ENCODE data around the gene RTTN.
"Not testable (repeated sequence)": the region's sequence is repeated elsewhere in the genome, so short reads cannot be mapped to it uniquely, and the experiment has no call there.

The RTTN gene

GRCh38 chr18:69980982-69981804, 224.3 kb downstream of the RTTN start:
- DNase-seq (ENCODE audit: low spot score), result no peak

GRCh38 chr18:69980509-69980908, 225.0 kb downstream of the RTTN start:
- no peak for DNase-seq (ENCODE audit: low spot score)

GRCh38 chr18:69978732-69979715, 226.5 kb downstream of the RTTN start:
- no peak for DNase-seq (ENCODE audit: low spot score)

- DNase-seq (ENCODE audit: low spot score), result not testable (repeated sequence)
These were observed 230.2 kb downstream of the RTTN start for GRCh38 chr18:69975294-69975693.

GRCh38 chr18:69974365-69974764, 231.1 kb downstream of the RTTN start:
- no peak for DNase-seq (ENCODE audit: low spot score)

- DNase-seq (ENCODE audit: low spot score), result no peak
These were observed 236.0 kb downstream of the RTTN start for GRCh38 chr18:69969491-69969890.

GRCh38 chr18:69968039-69968438, 237.4 kb downstream of the RTTN start:
- no peak for DNase-seq (ENCODE audit: low spot score)

- DNase-seq (ENCODE audit: low spot score), result no peak
These were observed 242.3 kb downstream of the RTTN start for GRCh38 chr18:69963196-69963595.

- no peak for DNase-seq (ENCODE audit: low spot score)
These were observed 243.8 kb downstream of the RTTN start for GRCh38 chr18:69961718-69962117.

- DNase-seq (ENCODE audit: low spot score), result no peak
These were observed 247.1 kb downstream of the RTTN start for GRCh38 chr18:69958422-69958821.

- no peak for DNase-seq (ENCODE audit: low spot score)
These were observed 247.7 kb downstream of the RTTN start for GRCh38 chr18:69957747-69958146.

- no peak for DNase-seq (ENCODE audit: low spot score)
These were observed 248.5 kb downstream of the RTTN start for GRCh38 chr18:69956665-69957620.

- no peak for DNase-seq (ENCODE audit: low spot score)
These were observed 249.4 kb downstream of the RTTN start for GRCh38 chr18:69956057-69956456.

- no peak for DNase-seq (ENCODE audit: low spot score)
These were observed 250.6 kb downstream of the RTTN start for GRCh38 chr18:69954719-69955480.

GRCh38 chr18:69953191-69953590, 252.3 kb downstream of the RTTN start:
- DNase-seq (ENCODE audit: low spot score), result no peak
